ENCODE measurements around the gene SPRN.

SPRN gene

GRCh38 chr10:133455611-133456031 lies 31.2 kb upstream of the SPRN start:
- H3K36me3 ChIP-seq (ENCODE audit: insufficient read depth, low read length) = no peaks in the 10 kb centered on the region
- H2AFZ ChIP-seq (ENCODE audit: low read length, unreplicated experiment) = no peak overlapping the region
- no peak overlapping the region for H3K4me3 ChIP-seq (ENCODE audit: low read depth, low read length)
- H3K79me2 ChIP-seq (ENCODE audit: control insufficient read depth, insufficient read depth, low read length, unreplicated experiment) = no peaks in the 10 kb centered on the region
- H3K27ac ChIP-seq (ENCODE audit: low read depth, low read length) = no peak overlapping the region
- H3K4me1 ChIP-seq (ENCODE audit: control insufficient read depth, insufficient read depth, low read length, unreplicated experiment) = no peaks in the 10 kb centered on the region
- H3K27me3 ChIP-seq (ENCODE audit: insufficient read depth, low read length) = no peaks in the 10 kb centered on the region

GRCh38 chr10:133455196-133455595 lies 30.8 kb upstream of the SPRN start:
- H3K27ac ChIP-seq (ENCODE audit: low read depth, low read length) = no peak overlapping the region
- H3K4me1 ChIP-seq (ENCODE audit: control insufficient read depth, insufficient read depth, low read length, unreplicated experiment) = no peaks in the 10 kb centered on the region
- H3K4me3 ChIP-seq (ENCODE audit: low read depth, low read length) = no peak overlapping the region
- H3K36me3 ChIP-seq (ENCODE audit: insufficient read depth, low read length) = no peaks in the 10 kb centered on the region
- no peak overlapping the region for H2AFZ ChIP-seq (ENCODE audit: low read length, unreplicated experiment)
- no peaks in the 10 kb centered on the region for H3K79me2 ChIP-seq (ENCODE audit: control insufficient read depth, insufficient read depth, low read length, unreplicated experiment)
- no peaks in the 10 kb centered on the region for H3K27me3 ChIP-seq (ENCODE audit: insufficient read depth, low read length)

GRCh38 chr10:133454204-133454893 lies 29.9 kb upstream of the SPRN start:
- H3K4me1 ChIP-seq (ENCODE audit: control insufficient read depth, insufficient read depth, low read length, unreplicated experiment) = no peaks in the 10 kb centered on the region
- H3K27me3 ChIP-seq (ENCODE audit: insufficient read depth, low read length) = no peaks in the 10 kb centered on the region
- H3K27ac ChIP-seq (ENCODE audit: low read depth, low read length) = no peak overlapping the region
- no peak overlapping the region for H3K4me3 ChIP-seq (ENCODE audit: low read depth, low read length)
- no peaks in the 10 kb centered on the region for H3K36me3 ChIP-seq (ENCODE audit: insufficient read depth, low read length)
- H3K79me2 ChIP-seq (ENCODE audit: control insufficient read depth, insufficient read depth, low read length, unreplicated experiment) = no peaks in the 10 kb centered on the region
- no peak overlapping the region for H2AFZ ChIP-seq (ENCODE audit: low read length, unreplicated experiment)

GRCh38 chr10:133453516-133454203 lies 29.2 kb upstream of the SPRN start, which contains the start of gene SCART1:
Gene SCART1, plus strand, starts transcription at chr10:133453945. Its CDS starts 53 bp downstream, at chr10:133453998.
- Histone ChIP-seq H2AFZ (ENCODE audit: low read length, unreplicated experiment) (no peak within 1 kb of the TSS), H3K27ac (ENCODE audit: low read depth, low read length) (no peak within 1 kb of the TSS), H3K4me3 (ENCODE audit: low read depth, low read length) (no peak within 1 kb of the TSS), H3K27me3 (ENCODE audit: insufficient read depth, low read length) (no peaks in the 10 kb centered on the region), H3K36me3 (ENCODE audit: insufficient read depth, low read length) (no peaks in the 10 kb centered on the region), H3K4me1 (ENCODE audit: control insufficient read depth, insufficient read depth, low read length, unreplicated experiment) (no peaks in the 10 kb centered on the region), H3K79me2 (ENCODE audit: control insufficient read depth, insufficient read depth, low read length, unreplicated experiment) (no peaks in the 10 kb centered on the region)

- H3K79me2 ChIP-seq (ENCODE audit: control insufficient read depth, insufficient read depth, low read length, unreplicated experiment) = no peaks in the 10 kb centered on the region
- H3K4me3 ChIP-seq (ENCODE audit: low read depth, low read length) = no peak overlapping the region
- no peak overlapping the region for H2AFZ ChIP-seq (ENCODE audit: low read length, unreplicated experiment)
Measured at GRCh38 chr10:133452453-133452852, 28.0 kb upstream of the SPRN start.

GRCh38 chr10:133451346-133451745 lies 26.9 kb upstream of the SPRN start:
- Histone ChIP-seq H3K79me2 (ENCODE audit: control insufficient read depth, insufficient read depth, low read length, unreplicated experiment) (no peaks in the 10 kb centered on the region), H3K4me1 (ENCODE audit: control insufficient read depth, insufficient read depth, low read length, unreplicated experiment) (no peaks in the 10 kb centered on the region), H3K4me3 (ENCODE audit: low read depth, low read length) (no peak overlapping the region), H3K36me3 (ENCODE audit: insufficient read depth, low read length) (no peaks in the 10 kb centered on the region; the same call in 1 of the 2 replicates), H3K27ac (ENCODE audit: low read depth, low read length) (no peak overlapping the region), H3K27me3 (ENCODE audit: insufficient read depth, low read length) (no peaks in the 10 kb centered on the region), H2AFZ (ENCODE audit: low read length, unreplicated experiment) (no peak overlapping the region)

More at GRCh38 chr10:133452453-133452852, 28.0 kb upstream of the SPRN start:
- Histone ChIP-seq H3K36me3 (ENCODE audit: insufficient read depth, low read length) (no peaks in the 10 kb centered on the region), H3K27me3 (ENCODE audit: insufficient read depth, low read length) (no peaks in the 10 kb centered on the region), H3K4me1 (ENCODE audit: control insufficient read depth, insufficient read depth, low read length, unreplicated experiment) (no peaks in the 10 kb centered on the region), H3K27ac (ENCODE audit: low read depth, low read length) (no peak overlapping the region)

GRCh38 chr10:133448120-133448519 lies 23.7 kb upstream of the SPRN start:
- H3K27me3 ChIP-seq (ENCODE audit: insufficient read depth, low read length) = no peaks in the 10 kb centered on the region
- no peaks in the 10 kb centered on the region for H3K79me2 ChIP-seq (ENCODE audit: control insufficient read depth, insufficient read depth, low read length, unreplicated experiment)
- H3K36me3 ChIP-seq (ENCODE audit: insufficient read depth, low read length) = no peaks in the 10 kb centered on the region; the same call in 1 of the 2 replicates
- no peak overlapping the region for H3K4me3 ChIP-seq (ENCODE audit: low read depth, low read length)
- H3K4me1 ChIP-seq (ENCODE audit: control insufficient read depth, insufficient read depth, low read length, unreplicated experiment) = no peaks in the 10 kb centered on the region
- H3K27ac ChIP-seq (ENCODE audit: low read depth, low read length) = no peak overlapping the region
- no peak overlapping the region for H2AFZ ChIP-seq (ENCODE audit: low read length, unreplicated experiment)

- no peaks in the 10 kb centered on the region for H3K4me1 ChIP-seq (ENCODE audit: control insufficient read depth, insufficient read depth, low read length, unreplicated experiment)
- H3K27me3 ChIP-seq (ENCODE audit: insufficient read depth, low read length) = no peaks in the 10 kb centered on the region
- no peak overlapping the region for H2AFZ ChIP-seq (ENCODE audit: low read length, unreplicated experiment)
- H3K27ac ChIP-seq (ENCODE audit: low read depth, low read length) = no peak overlapping the region
- H3K4me3 ChIP-seq (ENCODE audit: low read depth, low read length) = no peak overlapping the region
- H3K79me2 ChIP-seq (ENCODE audit: control insufficient read depth, insufficient read depth, low read length, unreplicated experiment) = no peaks in the 10 kb centered on the region
- H3K36me3 ChIP-seq (ENCODE audit: insufficient read depth, low read length) = no peaks in the 10 kb centered on the region; the same call in 1 of the 2 replicates
Measured at GRCh38 chr10:133446979-133447378, 22.6 kb upstream of the SPRN start.

GRCh38 chr10:133445751-133446708 lies 21.6 kb upstream of the SPRN start:
- H3K27me3 ChIP-seq (ENCODE audit: insufficient read depth, low read length) = no peaks in the 10 kb centered on the region
- no peak overlapping the region for H2AFZ ChIP-seq (ENCODE audit: low read length, unreplicated experiment)
- no peaks in the 10 kb centered on the region for H3K79me2 ChIP-seq (ENCODE audit: control insufficient read depth, insufficient read depth, low read length, unreplicated experiment)
- no peaks in the 10 kb centered on the region; the same call in 1 of the 2 replicates for H3K36me3 ChIP-seq (ENCODE audit: insufficient read depth, low read length)
- no peaks in the 10 kb centered on the region for H3K4me1 ChIP-seq (ENCODE audit: control insufficient read depth, insufficient read depth, low read length, unreplicated experiment)
- no peak overlapping the region for H3K27ac ChIP-seq (ENCODE audit: low read depth, low read length)
- no peak overlapping the region for H3K4me3 ChIP-seq (ENCODE audit: low read depth, low read length)

GRCh38 chr10:133445268-133445732 lies 20.9 kb upstream of the SPRN start:
- no peak overlapping the region for H3K27ac ChIP-seq (ENCODE audit: low read depth, low read length)
- no peak overlapping the region for H3K4me3 ChIP-seq (ENCODE audit: low read depth, low read length)
- H2AFZ ChIP-seq (ENCODE audit: low read length, unreplicated experiment) = no peak overlapping the region
- H3K27me3 ChIP-seq (ENCODE audit: insufficient read depth, low read length) = no peaks in the 10 kb centered on the region
- no peaks in the 10 kb centered on the region for H3K79me2 ChIP-seq (ENCODE audit: control insufficient read depth, insufficient read depth, low read length, unreplicated experiment)
- no peaks in the 10 kb centered on the region; the same call in 1 of the 2 replicates for H3K36me3 ChIP-seq (ENCODE audit: insufficient read depth, low read length)
- H3K4me1 ChIP-seq (ENCODE audit: control insufficient read depth, insufficient read depth, low read length, unreplicated experiment) = no peaks in the 10 kb centered on the region

All from ACC112 (cell line).